GM12801 (cell line): Measurements from ENCODE around the gene TUBGCP2.

ENCODE experiments used
- TF ChIP-seq, protein P1 (sequence below): IDR thresholded peaks from one replicate; pipeline ENCODE4 v1.5.1; 2011; ENCODE audit warnings: control low read depth; ENCODE audit not compliant: insufficient read length; ENCODE audit errors: extremely low read depth

Gene TUBGCP2

DNA sequence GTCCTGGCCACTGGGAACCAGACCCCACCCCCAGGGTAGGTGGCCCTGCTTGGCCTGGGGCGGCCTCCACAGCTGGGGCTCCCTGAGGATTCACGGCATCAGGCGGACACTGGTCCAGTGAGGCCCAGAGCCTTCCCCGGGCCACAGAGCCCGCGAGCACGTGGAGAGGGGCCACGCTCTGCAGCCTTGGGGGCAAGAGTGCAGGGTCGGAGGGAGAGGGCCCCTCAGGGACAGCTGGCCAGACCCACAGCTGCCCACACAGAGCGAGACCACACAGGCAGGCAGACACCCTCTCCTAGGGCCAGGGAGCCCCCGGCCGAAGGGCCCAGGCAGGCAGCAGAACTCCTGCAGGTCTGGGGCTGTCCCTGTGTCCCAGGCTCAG, 60.3 kb downstream of the TUBGCP2 start:
- TF ChIP-seq, protein P1, sequence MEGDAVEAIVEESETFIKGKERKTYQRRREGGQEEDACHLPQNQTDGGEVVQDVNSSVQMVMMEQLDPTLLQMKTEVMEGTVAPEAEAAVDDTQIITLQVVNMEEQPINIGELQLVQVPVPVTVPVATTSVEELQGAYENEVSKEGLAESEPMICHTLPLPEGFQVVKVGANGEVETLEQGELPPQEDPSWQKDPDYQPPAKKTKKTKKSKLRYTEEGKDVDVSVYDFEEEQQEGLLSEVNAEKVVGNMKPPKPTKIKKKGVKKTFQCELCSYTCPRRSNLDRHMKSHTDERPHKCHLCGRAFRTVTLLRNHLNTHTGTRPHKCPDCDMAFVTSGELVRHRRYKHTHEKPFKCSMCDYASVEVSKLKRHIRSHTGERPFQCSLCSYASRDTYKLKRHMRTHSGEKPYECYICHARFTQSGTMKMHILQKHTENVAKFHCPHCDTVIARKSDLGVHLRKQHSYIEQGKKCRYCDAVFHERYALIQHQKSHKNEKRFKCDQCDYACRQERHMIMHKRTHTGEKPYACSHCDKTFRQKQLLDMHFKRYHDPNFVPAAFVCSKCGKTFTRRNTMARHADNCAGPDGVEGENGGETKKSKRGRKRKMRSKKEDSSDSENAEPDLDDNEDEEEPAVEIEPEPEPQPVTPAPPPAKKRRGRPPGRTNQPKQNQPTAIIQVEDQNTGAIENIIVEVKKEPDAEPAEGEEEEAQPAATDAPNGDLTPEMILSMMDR = no peak

- TF ChIP-seq, protein P1 = no peak
Measured at GRCh38 chr10:133247681-133248333, 60.9 kb downstream of the TUBGCP2 start.

- TF ChIP-seq, protein P1 = no peak
Measured at GRCh38 chr10:133246236-133246626, 62.4 kb downstream of the TUBGCP2 start.

- TF ChIP-seq, protein P1 = no peak
Measured at GRCh38 chr10:133245439-133246235, 63.0 kb downstream of the TUBGCP2 start.

DNA sequence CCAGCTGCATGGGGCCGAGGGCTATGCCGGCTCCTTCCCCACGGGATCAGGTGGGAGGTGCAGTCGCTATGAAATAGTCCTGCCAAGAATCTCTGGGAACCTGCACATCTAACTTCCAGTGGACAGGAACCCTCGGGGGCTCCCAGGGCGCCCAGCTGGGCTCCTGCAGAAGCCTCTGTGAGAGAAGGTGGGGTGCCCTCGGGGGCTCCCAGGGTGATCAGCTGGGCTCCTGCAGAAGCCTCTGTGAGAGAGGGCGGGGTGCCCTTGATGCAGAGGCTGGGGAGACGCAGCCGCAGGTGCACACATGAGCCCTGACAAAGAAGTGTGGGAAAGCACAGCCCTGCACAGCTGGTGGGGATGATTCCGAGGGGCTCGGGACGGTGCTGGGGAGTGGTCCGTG, 65.1 kb downstream of the TUBGCP2 start:
- TF ChIP-seq, protein P1 = no peak

DNA sequence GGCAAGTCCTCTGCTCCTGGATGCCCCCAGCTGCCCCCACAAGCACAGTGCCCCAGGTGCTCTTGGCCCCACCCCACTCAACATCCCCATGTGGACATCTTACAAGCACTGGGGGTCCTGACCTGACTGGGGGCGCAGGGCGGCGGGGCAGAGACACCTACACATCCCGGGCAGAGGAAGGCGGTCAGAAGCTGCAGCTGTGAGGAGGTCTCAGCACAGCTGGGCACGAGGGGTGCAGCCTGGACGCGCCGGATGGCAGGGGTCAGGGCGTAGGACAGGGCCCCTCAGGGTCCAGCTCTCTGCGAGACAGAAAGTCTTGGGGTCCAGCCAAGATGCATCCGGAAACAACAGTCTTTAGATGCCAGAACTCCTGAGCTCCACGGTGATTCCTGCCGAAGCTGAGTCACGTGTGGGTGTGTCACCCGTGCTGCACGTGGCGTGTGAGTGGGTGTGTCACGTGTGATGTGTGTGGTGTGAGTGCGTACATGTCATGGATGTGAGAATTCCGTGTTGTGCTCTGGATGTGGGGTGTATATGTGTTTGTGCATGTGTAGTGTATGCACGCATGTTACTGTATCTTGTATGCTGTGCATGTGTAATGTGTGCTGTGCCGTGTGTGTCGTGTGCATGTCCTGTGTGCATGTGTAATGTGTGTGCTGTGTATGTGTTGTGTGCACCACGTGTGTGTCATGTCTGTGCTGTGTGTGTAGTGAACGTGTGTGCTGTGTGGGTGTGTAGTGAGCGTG, 65.9 kb downstream of the TUBGCP2 start:
- TF ChIP-seq, protein P1 = no peak

DNA sequence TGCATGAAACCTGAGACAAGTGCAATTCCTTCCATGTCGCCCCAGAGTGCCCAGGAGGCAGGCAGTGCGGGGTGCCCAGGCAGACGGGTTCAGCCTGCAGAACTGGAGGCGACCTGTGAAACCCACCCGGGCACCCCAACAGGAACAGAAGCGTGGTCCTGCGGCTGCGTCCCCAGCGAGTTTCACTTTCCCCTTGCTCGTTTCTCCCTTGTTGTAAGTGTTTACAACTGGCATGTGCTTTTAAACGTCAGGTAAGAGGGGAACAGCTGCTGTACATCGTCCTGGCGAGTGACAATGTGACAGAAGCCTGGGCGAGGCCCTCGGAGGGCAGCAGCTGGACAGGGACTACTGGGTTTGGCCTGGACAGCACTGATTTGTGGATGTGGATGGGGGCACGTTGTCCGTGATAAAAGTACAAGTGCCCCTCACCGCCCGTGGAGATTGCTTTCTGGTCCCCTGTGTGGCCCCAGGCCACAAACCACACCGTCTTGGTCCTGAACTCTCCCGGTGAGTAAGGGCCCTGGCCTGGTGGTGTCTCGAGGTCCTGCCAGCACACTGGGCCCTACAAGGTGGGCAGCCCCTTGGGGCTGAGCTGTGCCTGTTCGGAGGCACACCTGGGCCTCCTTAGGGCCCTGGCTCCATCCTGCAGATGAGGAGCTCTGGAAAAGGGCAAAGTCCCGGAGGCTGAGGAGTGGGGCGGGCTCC, 67.0 kb downstream of the TUBGCP2 start:
- TF ChIP-seq, protein P1 = no peak
